Endothelial cell of hepatic sinusoid (primary cell): ENCODE measurements around the gene YAP1.

Experiments used
- in situ Hi-C: cut with HindIII; loops from 2 replicates; pipeline ENCODE4 v1.10.0; 2017; ENCODE audit warnings: low sequenced_read_pairs

YAP1 gene

GRCh38 chr11:102268985-102269470 is 158.8 kb downstream of the YAP1 start:
- in situ Hi-C loops, result loop anchor here (5.0 kb wide), 2 partner anchors 53 to 92 kb away; no protein-coding TSS in a partner anchor

DNA sequence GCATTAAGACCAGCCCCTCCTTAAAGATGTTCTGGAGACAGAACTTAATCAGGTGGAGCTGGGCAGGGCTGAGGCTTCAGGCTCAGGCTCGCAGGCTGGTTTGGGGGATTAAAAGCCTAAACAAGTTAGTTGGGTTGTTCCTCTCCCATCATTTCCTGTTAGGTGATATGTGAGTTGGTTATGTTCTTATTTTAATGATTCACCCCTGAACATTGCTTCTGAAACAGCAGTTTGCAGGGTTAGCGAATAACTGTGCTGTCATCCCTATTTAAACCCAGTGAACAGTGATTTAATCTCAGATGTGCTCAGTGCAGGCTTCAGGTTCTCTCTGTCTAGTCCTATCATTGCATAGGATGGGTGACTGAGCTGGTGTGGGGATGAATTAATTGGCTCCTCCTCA is 159.7 kb downstream of the YAP1 start:
- in situ Hi-C loops, result loop anchor here (5.0 kb wide), 2 partner anchors 52 to 93 kb away; no protein-coding TSS in a partner anchor

DNA sequence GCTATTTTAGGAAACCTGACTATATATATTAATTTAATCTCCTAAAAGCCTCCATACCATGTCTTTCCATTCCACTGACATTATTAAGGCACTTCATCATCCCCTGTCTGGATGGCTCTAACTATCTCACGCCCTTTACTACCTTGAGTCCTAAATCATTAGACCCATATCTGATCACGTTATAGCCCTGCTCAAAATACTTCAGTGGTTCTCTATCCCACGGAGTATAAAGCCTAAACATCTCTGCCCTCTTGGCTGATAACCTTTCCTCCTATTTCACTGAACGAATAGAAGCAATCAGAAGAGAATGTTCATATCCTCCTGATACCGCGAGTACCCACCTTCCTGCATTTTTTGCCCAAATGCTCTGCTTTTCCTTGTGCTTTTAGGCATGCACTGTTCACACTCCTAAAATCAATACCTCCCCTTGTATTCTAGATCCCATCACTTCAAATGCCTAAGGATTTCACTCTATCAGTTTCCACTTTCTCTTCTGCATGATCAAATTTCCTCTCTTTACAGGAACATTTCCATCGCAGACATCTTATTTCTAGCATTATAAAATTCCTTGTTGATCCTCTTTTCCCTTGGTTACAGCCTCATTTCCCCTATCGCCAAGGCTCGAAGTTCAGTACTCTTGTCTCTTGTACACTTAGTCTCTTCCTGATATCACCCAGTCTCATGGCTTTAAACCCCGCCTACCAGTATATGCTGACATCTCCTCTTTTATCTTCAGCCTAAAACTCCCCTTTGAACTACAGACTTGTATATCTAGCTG is 162.0 kb downstream of the YAP1 start:
- in situ Hi-C loops, result no loop called here

DNA sequence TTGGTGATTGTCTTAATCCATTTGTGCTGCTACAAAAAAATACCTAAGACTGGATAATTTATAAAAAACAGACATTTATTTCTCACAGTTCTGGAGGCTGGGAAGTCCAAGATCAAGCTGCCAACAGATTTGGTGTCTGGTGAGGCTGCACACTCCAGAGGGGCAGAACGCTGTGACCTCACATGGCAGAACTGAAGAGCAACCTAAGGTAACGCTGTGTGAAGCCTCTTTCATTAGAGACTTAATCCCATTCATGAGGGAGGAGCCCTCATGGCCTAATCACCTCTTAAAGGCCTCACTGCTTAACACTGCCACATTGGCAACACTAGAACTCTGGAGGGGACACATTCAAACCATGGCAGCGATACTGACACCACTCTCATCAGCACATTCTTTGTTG is 164.4 kb downstream of the YAP1 start:
- in situ Hi-C loops, result no loop called here

DNA sequence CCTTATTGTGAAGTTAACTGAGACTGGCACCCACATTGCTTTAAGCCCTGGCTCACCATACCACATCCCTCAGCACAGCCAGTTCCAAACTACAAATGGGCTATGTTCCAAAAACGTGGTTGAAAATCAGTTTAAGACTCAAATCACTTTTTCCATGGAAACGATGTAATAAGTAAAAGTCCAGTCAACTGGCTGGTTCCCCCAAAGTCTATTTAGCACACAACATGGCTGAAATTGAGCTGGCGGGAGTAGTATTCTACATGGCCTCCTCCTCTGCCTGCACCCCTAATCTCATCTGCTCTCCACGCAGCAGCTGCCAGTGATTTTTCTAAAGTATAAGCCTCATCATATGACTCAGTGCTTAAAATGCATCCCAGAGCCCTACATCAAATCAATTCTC is 166.1 kb downstream of the YAP1 start:
- in situ Hi-C loops, result no loop called here

GRCh38 chr11:102276783-102277182 is 166.5 kb downstream of the YAP1 start:
- in situ Hi-C loops, result no loop called here

GRCh38 chr11:102279641-102280170 is 169.5 kb downstream of the YAP1 start:
- in situ Hi-C loops, result no loop called here

GRCh38 chr11:102280245-102280833 is 170.1 kb downstream of the YAP1 start:
- in situ Hi-C loops, result no loop called here
